K562 (cell line): Measurements from ENCODE around the gene ATP6V0E2. TPM values are rescaled to one million over a fixed set of nuclear protein-coding genes. Genes with fewer than 3 reads are reported as not detected.

ENCODE experiments used
- BRD9 ChIP-seq: fragments of 450-650 bp; IDR thresholded peaks from 2 replicates; pipeline ENCODE4 v1.6.1; 2018; ENCODE audit warnings: low read depth; ENCODE audit not compliant: partially characterized antibody
- CCAR2 ChIP-seq: fragments of 200-400 bp; formaldehyde crosslinking; IDR thresholded peaks from 2 replicates; pipeline ENCODE4 v1.6.1; 2017; ENCODE audit warnings: mild to moderate bottlenecking, low read depth, low read length
- DIDO1 ChIP-seq: fragments of 450-650 bp; IDR thresholded peaks from 2 replicates; pipeline ENCODE4 v1.6.1; 2016; ENCODE audit warnings: low read depth, missing biosample characterization, missing genetic modification characterization
- MYC ChIP-seq, 2 experiments: fragments of 250-450 bp in 1 of 2; sonication (Bioruptor Pico) in 1 of 2; IDR thresholded peaks; 2 replicates each; pipeline versions ENCODE4 v1.5.1 to v1.6.1; 2012 to 2021; ENCODE audit warnings: low read depth in 2 of 2, borderline replicate concordance in 1 of 2, improper control_type of control experiment in 1 of 2, low read length in 1 of 2, mild to moderate bottlenecking in 1 of 2, moderate library complexity in 1 of 2
- RAD51 ChIP-seq: fragments of 450-650 bp; IDR thresholded peaks from 2 replicates; pipeline ENCODE4 v1.7.1; 2016; ENCODE audit warnings: low read depth, mild to moderate bottlenecking, borderline replicate concordance
- SP2 ChIP-seq: IDR thresholded peaks from 2 replicates; pipeline ENCODE4 v1.6.1; 2011; ENCODE audit warnings: mild to moderate bottlenecking, low read depth, low read length, moderate library complexity; ENCODE audit not compliant: poor library complexity, severe bottlenecking; ENCODE audit errors: extremely low read depth
- YY1 ChIP-seq, 3 experiments: IDR thresholded peaks; 2 replicates each; pipeline ENCODE4 v1.6.1; 2011; ENCODE audit warnings: low read length in 2 of 3, mild to moderate bottlenecking in 2 of 3, moderate library complexity in 2 of 3, borderline replicate concordance in 1 of 3, control low read depth in 1 of 3, low read depth in 1 of 3; ENCODE audit not compliant: insufficient read depth in 3 of 3, insufficient replicate concordance in 2 of 3, control insufficient read depth in 1 of 3, insufficient read length in 1 of 3; ENCODE audit errors: extremely low read depth in 1 of 3
- ZNF239 ChIP-seq: fragments of 250-450 bp; sonication (Bioruptor Pico); IDR thresholded peaks from 2 replicates; pipeline ENCODE4 v1.4.0; 2020; ENCODE audit warnings: mild to moderate bottlenecking
- ZNF384 ChIP-seq: IDR thresholded peaks from 2 replicates; pipeline ENCODE4 v1.6.1; 2012; ENCODE audit warnings: low read depth, low read length, improper control_type of control experiment
- ZSCAN32 ChIP-seq: fragments of 450-650 bp; formaldehyde crosslinking; IDR thresholded peaks from 2 replicates; pipeline ENCODE4 v1.4.0; 2020; ENCODE audit warnings: mild to moderate bottlenecking, moderate library complexity
- polyA plus RNA-seq, 8 experiments: library from polyadenylated mRNA; depleted of rRNA in 4 of 8; stranded (reverse) in 5 of 8; unstranded in 3 of 8; fragments of >200 nt; fragmentation: Nextera tagmentation in 2 of 8; fragmentation: Illumina TruSeq in 1 of 8; extraction: Ambion mirVana in 2 of 8; extraction: Trizol in 1 of 8; gene quantifications; 2 replicates each; pipeline versions ENCODE4 v1.2.1 to v1.2.3, GENCODE V29; 2011 to 2014; ENCODE audit warnings: inconsistent platforms in 1 of 8, missing spikeins in 1 of 8
- total RNA-seq, 7 experiments: library from RNA; depleted of rRNA in 6 of 7; stranded (reverse); fragments of >200 nt in 6 of 7; fragmentation: Illumina TruSeq in 2 of 7; extraction: Trizol in 2 of 7; gene quantifications; 2 replicates each; pipeline versions ENCODE4 v1.2.1 to v1.2.3, GENCODE V29; 2011 to 2021; ENCODE audit warnings: low replicate concordance in 1 of 7
- TF ChIP-seq, protein P1 (sequence below): sonication (generic); formaldehyde crosslinking; IDR thresholded peaks from 2 replicates; pipeline ENCODE4 v1.9.0; 2022; ENCODE audit warnings: mild to moderate bottlenecking, missing genetic modification reagents
- TF ChIP-seq, protein P2 (sequence below): fragments of 450-650 bp; formaldehyde crosslinking; IDR thresholded peaks from 2 replicates; pipeline ENCODE4 v1.4.0; 2020; ENCODE audit warnings: mild to moderate bottlenecking
- TF ChIP-seq, protein P3 (sequence below): sonication (generic); formaldehyde crosslinking; IDR thresholded peaks from 2 replicates; pipeline ENCODE4 v1.8.1; 2023; ENCODE audit warnings: mild to moderate bottlenecking, missing genetic modification reagents
- TF ChIP-seq, protein P4 (sequence below): sonication (generic); formaldehyde crosslinking; IDR thresholded peaks from 2 replicates; pipeline ENCODE4 v1.8.1; 2023; ENCODE audit warnings: mild to moderate bottlenecking, missing genetic modification reagents

ATP6V0E2 gene
- total and polyA plus RNA-seq, 9 of the 15 experiments (the other 6 are each of a cell fraction or from before 2014, with no cell fraction given) = 0.55 to 18.5 (median 10.9) TPM

DNA sequence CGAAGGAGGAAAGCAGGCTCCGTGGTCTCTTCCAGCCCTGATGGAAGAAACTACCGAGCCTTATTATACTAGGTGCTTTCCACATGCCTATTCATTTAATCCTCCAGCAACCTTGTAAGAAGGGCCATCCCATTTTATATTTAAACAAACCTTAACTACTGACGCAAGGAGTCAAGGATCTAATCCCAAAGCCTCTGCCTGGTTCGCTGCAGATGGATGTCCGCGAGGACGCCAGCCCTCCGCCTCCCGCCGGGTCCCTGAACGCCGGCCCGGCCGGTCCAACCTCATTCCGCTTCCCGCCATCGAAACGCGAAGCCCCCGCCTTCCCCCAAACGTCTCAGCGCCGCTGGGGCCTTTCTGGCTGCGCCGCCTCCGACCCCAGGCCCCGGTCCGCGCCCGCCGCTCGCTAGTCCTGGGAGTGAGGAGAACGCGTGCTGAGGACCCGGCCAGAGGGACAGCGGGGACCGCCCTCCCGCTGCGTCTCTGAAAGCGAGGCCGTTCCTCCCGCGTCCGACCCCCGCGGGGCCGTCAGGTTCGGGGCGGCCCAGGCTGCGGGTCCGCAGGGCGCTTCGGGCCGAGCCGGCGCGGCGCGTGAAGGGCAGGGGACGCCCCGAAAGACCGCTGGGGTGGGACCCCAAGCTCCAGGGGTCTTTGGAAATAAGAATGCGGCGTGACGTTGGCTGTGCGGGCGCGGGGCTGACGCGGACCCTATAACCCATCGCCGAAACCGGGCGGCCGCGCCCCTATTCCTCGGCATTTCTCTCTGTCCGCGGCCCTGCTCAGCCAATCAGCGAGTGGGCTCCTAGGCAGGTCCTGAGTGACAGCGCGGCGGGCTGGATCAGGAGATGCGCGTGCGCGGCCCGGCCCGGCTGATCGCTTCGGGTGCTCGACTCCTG, at the start of gene ATP6V0E2 (continued):
- no peak for TF ChIP-seq DIDO1 (tag)
- TF ChIP-seq, protein P1, sequence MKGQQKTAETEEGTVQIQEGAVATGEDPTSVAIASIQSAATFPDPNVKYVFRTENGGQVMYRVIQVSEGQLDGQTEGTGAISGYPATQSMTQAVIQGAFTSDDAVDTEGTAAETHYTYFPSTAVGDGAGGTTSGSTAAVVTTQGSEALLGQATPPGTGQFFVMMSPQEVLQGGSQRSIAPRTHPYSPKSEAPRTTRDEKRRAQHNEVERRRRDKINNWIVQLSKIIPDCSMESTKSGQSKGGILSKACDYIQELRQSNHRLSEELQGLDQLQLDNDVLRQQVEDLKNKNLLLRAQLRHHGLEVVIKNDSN (CRISPR knock-in tag) = no peak; the same call in none of the 2 replicates
- TF ChIP-seq YY1 (IDR thresholded peaks at IDR 0.05; ENCODE audit: borderline replicate concordance in 1 of 3, control insufficient read depth in 1 of 3, extremely low read depth in 1 of 3, insufficient read depth in 3 of 3, insufficient read length in 1 of 3, insufficient replicate concordance in 2 of 3, low read depth in 1 of 3, low read length in 2 of 3) = peak in 2 of 3 experiments; percentile 27 to 45
- TF ChIP-seq, protein P2, sequence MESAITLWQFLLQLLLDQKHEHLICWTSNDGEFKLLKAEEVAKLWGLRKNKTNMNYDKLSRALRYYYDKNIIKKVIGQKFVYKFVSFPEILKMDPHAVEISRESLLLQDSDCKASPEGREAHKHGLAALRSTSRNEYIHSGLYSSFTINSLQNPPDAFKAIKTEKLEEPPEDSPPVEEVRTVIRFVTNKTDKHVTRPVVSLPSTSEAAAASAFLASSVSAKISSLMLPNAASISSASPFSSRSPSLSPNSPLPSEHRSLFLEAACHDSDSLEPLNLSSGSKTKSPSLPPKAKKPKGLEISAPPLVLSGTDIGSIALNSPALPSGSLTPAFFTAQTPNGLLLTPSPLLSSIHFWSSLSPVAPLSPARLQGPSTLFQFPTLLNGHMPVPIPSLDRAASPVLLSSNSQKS (CRISPR knock-in tag) = no peak
- TF ChIP-seq RAD51 = no peak
- no peak for TF ChIP-seq SP2
- TF ChIP-seq, protein P3, sequence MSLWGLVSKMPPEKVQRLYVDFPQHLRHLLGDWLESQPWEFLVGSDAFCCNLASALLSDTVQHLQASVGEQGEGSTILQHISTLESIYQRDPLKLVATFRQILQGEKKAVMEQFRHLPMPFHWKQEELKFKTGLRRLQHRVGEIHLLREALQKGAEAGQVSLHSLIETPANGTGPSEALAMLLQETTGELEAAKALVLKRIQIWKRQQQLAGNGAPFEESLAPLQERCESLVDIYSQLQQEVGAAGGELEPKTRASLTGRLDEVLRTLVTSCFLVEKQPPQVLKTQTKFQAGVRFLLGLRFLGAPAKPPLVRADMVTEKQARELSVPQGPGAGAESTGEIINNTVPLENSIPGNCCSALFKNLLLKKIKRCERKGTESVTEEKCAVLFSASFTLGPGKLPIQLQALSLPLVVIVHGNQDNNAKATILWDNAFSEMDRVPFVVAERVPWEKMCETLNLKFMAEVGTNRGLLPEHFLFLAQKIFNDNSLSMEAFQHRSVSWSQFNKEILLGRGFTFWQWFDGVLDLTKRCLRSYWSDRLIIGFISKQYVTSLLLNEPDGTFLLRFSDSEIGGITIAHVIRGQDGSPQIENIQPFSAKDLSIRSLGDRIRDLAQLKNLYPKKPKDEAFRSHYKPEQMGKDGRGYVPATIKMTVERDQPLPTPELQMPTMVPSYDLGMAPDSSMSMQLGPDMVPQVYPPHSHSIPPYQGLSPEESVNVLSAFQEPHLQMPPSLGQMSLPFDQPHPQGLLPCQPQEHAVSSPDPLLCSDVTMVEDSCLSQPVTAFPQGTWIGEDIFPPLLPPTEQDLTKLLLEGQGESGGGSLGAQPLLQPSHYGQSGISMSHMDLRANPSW (CRISPR knock-in tag) = peak; percentile 20; the same call in 1 of the 2 replicates
- TF ChIP-seq ZNF384 = no peak
- no peak for TF ChIP-seq ZNF239 (CRISPR knock-in tag)
- no peak for TF ChIP-seq BRD9
- TF ChIP-seq, protein P4, sequence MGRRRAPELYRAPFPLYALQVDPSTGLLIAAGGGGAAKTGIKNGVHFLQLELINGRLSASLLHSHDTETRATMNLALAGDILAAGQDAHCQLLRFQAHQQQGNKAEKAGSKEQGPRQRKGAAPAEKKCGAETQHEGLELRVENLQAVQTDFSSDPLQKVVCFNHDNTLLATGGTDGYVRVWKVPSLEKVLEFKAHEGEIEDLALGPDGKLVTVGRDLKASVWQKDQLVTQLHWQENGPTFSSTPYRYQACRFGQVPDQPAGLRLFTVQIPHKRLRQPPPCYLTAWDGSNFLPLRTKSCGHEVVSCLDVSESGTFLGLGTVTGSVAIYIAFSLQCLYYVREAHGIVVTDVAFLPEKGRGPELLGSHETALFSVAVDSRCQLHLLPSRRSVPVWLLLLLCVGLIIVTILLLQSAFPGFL (CRISPR knock-in tag) = no peak; the same call in 1 of the 2 replicates
- no peak for TF ChIP-seq ZSCAN32
- peak; percentile 60; the same call in 1 of the 2 replicates for TF ChIP-seq MYC (IDR thresholded peaks at IDR 0.05; ENCODE audit: low read depth, low read length)
- TF ChIP-seq MYC (CRISPR knock-in tag; IDR thresholded peaks at IDR 0.05; ENCODE audit: borderline replicate concordance, low read depth) = 0 out of 2 replicates have a peak, but pooled peaks have one; percentile 8
- TF ChIP-seq CCAR2 = no peak
